Activated T-helper 1 cell treated with anti-CD3 and anti-CD28 coated beads, Interleukin-12 subunit alpha, Interleukin-12 subunit beta, Interleukin-2, Interleukin-4 antibody, amounts not matched to agents 30 ng/mL and 10 ng/mL and 1 ng/mL, durations not matched to agents 14 hours and 24 hours and 36 hours (primary cell): ENCODE measurements around the gene CTIF. TPM values are rescaled to one million over a fixed set of nuclear protein-coding genes. Genes with fewer than 3 reads are reported as not detected.

Experiments
- DNase-seq: peaks from one replicate; pipeline ENCODE4 v3.0.0; 2021; ENCODE audit warnings: low spot score
- H3K27ac Mint-ChIP-seq: one replicate; pipeline ENCODE4 v1.8.0; 2021; ENCODE audit warnings: mild to moderate bottlenecking, mixed read lengths
- H3K27me3 Mint-ChIP-seq: one replicate; pipeline ENCODE4 v1.8.0; 2022; ENCODE audit warnings: mild to moderate bottlenecking, moderate library complexity, mixed read lengths; ENCODE audit not compliant: insufficient read depth
- H3K36me3 Mint-ChIP-seq: one replicate; pipeline ENCODE4 v1.8.0; 2021; ENCODE audit warnings: low read depth, mixed read lengths
- H3K4me1 Mint-ChIP-seq: one replicate; pipeline ENCODE4 v1.8.0; 2021; ENCODE audit warnings: low read depth, mixed read lengths
- H3K4me3 Mint-ChIP-seq: one replicate; pipeline ENCODE4 v1.8.0; 2021; ENCODE audit warnings: mild to moderate bottlenecking, moderate library complexity, mixed read lengths
- H3K9me3 Mint-ChIP-seq: one replicate; pipeline ENCODE4 v1.8.0; 2021; ENCODE audit warnings: mixed read lengths
- intact Hi-C: fragments of 100-400 bp; cut with micrococcal nuclease; formaldehyde crosslinking; loops from one replicate; pipeline ENCODE4 v1.15.1; 2024
- total RNA-seq: library from RNA; stranded (reverse); gene quantifications from 2 replicates; pipeline ENCODE4 v1.2.3, GENCODE V29; 2022

The CTIF gene
- total RNA-seq, 1 donor from 2014 or later: 7.2 TPM

DNA sequence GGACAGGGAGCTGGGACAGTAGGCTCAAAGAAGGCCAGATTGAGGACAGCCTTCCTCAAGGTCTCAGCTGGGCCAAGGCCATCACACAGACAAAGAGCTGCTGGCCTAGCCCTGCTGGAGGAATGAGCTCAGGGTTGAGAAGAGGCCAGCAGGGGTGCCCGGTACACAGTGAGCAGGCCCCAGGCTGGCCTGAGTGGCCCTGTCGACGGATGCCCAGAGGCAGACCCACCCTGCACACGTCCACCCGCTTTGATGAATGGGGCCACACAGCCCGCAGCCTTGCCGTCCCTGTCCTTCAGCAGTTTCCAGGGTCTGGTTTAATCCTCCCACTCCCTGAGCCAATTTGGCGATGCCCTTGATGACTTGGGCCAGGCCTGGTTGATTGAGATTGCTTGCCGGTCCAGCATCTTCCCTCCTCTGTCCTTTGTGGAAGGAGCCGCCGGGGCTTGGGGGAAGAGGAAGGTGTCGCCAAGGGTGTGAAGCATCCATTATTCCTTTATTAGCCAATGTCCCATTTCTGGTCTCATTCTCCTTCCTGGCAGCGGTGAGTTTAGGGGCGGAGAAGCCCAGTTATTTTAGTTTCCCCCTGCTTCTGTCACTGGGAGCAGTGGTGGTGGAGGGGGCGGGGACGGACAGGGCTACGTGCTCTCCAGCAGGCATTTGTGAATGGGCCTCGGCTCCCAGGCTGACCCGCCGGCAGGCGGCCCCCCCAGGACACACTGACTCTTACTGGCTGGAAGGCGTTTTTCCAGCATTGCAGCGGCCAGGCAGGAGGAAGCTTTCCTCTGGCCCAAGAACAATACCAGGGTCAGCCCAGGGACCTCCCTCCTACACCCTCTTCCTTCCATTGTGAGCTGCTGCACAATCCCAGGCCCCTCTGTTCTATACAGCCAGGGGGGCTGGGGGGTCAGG lies 141.8 kb downstream of the CTIF start:
- Mint-ChIP-seq H3K27me3 (peaks cover 2% of the 10 kb centered on the region), H3K27ac (no peak overlapping the region), H3K36me3 (no peaks in the 10 kb centered on the region), H3K4me3 (no peak overlapping the region), H3K9me3 (no peaks in the 10 kb centered on the region), H3K4me1 (no peaks in the 10 kb centered on the region)
- DNase-seq: no peak
- intact Hi-C loops: no loop called here

DNA sequence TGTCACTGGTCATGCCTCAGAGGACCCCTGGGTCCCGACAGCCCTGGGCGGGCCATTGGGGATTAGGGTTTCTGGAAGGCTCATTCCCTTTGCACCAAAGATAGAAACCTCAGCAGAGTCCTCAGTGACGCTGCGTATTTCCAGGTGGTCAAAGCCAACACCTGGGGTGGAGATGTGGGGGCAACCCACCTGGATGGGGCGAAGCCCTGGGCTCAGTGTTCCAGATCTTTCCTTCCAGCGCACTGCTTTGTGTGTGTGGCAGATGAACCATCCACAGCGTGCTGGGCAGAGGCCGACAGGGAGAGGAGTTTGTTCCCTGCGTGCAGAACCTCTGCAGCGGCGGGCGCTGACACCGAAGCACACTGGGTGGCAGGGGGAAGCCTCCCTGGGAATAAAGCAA lies 143.9 kb downstream of the CTIF start:
- no peak overlapping the region for H3K4me3 Mint-ChIP-seq
- intact Hi-C loops: no loop called here

DNA sequence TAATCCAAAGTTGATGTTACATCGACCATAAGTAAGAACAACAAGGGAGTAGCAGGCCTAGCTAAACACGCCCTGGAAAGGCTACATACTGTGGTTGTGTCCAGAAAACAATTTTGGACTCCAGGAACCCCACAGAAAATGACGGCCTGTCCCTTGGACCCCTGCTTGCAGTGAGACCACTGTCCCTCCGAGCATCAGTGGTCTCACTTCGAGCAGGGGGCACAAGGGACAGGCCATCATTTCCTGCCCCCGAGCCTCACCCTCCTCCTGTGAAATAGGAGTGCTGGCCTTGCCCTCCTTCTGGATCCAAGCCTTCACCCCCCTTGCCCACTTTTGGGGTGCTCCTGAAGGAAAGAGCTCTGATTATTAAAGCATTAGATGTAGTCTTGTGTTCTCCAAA lies 144.4 kb downstream of the CTIF start:
- Mint-ChIP-seq H3K4me3 (no peak overlapping the region), H3K4me1 (no peaks in the 10 kb centered on the region), H3K9me3 (no peaks in the 10 kb centered on the region), H3K27ac (no peak overlapping the region), H3K27me3 (peaks cover 5% of the 10 kb centered on the region), H3K36me3 (no peaks in the 10 kb centered on the region)
- DNase-seq: no peak
- intact Hi-C loops: no loop called here

More for the DNA sequence above, 143.9 kb downstream of the CTIF start:
- Mint-ChIP-seq H3K4me1 (no peaks in the 10 kb centered on the region), H3K36me3 (no peaks in the 10 kb centered on the region), H3K27me3 (peaks cover 5% of the 10 kb centered on the region), H3K27ac (no peak overlapping the region), H3K9me3 (no peaks in the 10 kb centered on the region)
- no peak for DNase-seq

DNA sequence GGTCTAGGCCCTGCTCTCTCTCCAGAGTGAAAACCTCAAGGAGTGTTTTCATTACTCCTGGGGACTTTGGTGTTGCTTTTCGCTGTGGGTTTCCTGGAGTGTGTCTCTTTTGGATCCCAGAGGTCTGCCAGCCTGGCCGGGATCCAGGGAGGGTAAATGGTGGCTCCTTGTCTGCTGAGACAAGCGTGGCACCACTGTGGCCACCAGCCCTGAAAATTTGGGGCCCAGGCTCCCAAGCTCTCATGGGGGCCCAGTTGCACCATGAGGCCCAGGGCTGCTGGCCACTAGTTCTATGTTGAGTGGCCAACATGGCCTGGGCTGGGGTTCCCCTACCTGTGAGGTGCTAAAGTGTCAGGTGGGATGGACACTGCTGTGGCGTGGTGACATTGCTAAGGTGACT lies 144.8 kb downstream of the CTIF start:
- DNase-seq: no peak
- H3K27me3 Mint-ChIP-seq: peaks cover 5% of the 10 kb centered on the region
- H3K27ac Mint-ChIP-seq: no peak overlapping the region
- intact Hi-C loops: no loop called here
- no peaks in the 10 kb centered on the region for H3K9me3 Mint-ChIP-seq
- no peaks in the 10 kb centered on the region for H3K4me1 Mint-ChIP-seq
- no peak overlapping the region for H3K4me3 Mint-ChIP-seq
- no peaks in the 10 kb centered on the region for H3K36me3 Mint-ChIP-seq

DNA sequence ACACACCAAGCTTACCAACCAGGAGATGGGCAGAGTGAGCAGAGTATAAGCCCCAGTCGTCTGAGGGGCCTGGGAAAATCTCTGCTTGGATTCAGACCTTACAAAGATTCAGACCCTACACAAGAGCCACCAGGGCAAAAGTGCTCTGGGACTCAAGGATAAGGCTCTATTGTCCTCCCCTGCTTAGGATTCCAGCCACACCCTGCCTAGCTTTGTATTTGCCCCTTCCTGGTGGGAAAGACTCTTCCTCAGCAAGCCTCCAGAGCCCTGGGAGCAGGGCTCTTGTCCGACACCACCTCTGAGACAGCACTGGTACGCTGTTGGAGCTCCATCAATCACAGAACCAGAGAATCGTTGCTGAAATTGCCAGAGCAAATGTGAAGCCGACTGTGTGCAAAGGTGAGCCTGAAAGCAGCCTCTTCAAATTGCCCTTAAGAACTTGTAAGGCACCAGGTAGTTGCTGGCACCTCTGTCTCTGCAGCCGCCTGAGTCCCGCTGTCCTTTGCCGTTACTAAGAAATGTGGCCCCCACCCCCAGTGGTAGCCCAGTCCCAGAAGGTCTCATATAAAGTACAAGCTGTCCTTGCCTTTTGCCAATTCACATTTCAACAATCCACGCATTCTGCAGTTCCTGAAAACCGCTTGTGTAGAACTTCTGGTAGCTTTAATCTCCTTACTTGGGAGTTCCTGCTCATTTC lies 148.7 kb downstream of the CTIF start:
- Mint-ChIP-seq H3K4me1 (no peaks in the 10 kb centered on the region), H3K36me3 (no peaks in the 10 kb centered on the region), H3K27ac (no peak overlapping the region), H3K4me3 (no peak overlapping the region), H3K9me3 (no peaks in the 10 kb centered on the region), H3K27me3 (peaks cover 3% of the 10 kb centered on the region)
- intact Hi-C loops: no loop called here
- DNase-seq: no peak

DNA sequence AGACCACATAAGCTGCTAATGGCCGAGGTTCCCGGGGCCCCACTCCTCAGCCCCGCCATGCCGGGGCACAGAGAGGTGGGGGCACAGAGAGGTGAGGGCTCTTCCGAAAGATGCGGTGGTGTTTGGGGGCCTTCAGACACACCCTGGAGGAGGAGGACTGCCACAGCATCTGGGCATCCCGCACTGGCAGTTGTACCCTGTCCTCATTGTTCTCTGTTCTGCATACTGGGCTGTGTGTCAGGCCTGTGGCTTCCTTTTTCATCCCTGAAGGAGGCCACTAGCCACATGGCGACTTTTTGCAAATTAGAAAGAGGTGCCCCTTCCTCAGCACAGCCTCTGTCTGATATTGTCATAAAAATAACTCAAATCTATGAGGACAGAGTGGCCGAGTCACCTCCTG lies 150.1 kb downstream of the CTIF start:
- DNase-seq: no peak
- Mint-ChIP-seq H3K4me3 (no peak overlapping the region), H3K27ac (no peak overlapping the region), H3K4me1 (no peaks in the 10 kb centered on the region), H3K9me3 (no peaks in the 10 kb centered on the region), H3K27me3 (peaks cover 4% of the 10 kb centered on the region), H3K36me3 (no peaks in the 10 kb centered on the region)
- intact Hi-C loops: no loop called here

DNA sequence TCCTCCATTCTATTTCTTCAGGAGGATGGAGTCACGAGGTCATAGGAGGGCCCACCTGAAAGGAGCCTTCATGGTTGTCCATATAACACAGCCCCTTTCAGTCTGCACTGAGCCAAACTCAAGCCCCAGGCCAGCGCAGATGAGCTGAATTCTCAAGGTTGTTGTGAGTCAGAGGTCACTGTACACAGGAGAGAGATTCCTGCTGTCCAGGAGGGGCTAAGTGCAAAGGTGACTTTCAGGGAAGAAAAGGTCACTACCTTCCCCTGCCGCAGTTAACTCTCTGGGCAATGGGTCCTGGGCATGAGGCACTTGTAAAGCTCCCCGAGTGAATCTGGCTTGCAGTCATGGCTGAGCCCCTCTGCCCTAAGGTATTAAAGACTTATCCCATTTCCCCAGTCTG lies 150.7 kb downstream of the CTIF start:
- Mint-ChIP-seq H3K27me3 (peaks cover 6% of the 10 kb centered on the region), H3K27ac (no peak overlapping the region), H3K36me3 (no peaks in the 10 kb centered on the region), H3K4me3 (no peak overlapping the region), H3K9me3 (no peaks in the 10 kb centered on the region), H3K4me1 (no peaks in the 10 kb centered on the region)
- no peak for DNase-seq
- intact Hi-C loops: no loop called here

DNA sequence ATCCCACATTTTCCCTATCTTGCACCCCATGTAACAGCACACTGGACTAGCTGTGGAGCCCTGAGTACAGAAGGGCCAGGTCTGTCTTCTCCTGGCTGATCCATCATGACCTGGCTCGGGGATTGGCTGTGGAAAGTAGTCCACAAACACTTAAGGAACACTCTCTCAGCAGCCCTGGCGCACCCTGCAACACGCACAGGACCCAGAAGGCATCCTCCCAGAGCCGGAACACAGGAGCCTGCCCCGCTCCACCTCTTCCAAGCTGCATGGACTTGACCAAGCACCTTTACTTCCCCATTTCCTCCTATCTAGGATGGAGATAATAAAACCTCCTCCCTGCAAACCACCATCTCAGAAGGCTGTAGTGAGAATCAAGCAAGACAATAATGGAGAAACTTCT lies 151.7 kb downstream of the CTIF start:
- H3K4me3 Mint-ChIP-seq: no peak overlapping the region
- H3K27ac Mint-ChIP-seq: no peak overlapping the region
- H3K27me3 Mint-ChIP-seq: peaks cover 6% of the 10 kb centered on the region
- no peak for DNase-seq
- intact Hi-C loops: no loop called here
- no peaks in the 10 kb centered on the region for H3K9me3 Mint-ChIP-seq
- no peaks in the 10 kb centered on the region for H3K4me1 Mint-ChIP-seq
- no peaks in the 10 kb centered on the region for H3K36me3 Mint-ChIP-seq

DNA sequence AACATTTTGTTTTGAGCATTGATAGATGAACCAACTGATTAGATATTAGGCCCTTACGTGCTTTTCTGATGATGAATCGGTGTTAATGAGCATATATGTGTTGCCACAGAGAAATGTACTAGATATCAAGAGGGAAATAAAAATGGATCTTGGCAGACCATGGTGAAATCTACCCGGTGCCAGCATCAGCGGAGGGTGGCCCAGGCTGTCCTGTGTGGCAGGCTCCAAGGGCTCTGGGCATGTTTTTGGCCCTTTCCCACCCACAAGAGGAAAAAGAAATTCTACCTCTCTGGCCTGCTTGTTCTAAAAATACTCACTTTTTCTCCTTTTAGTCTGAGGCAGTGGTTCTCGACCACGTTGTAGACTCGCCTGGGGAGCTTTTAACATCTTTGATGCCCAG lies 154.2 kb downstream of the CTIF start:
- DNase-seq: no peak
- Mint-ChIP-seq H3K9me3 (no peaks in the 10 kb centered on the region), H3K36me3 (no peaks in the 10 kb centered on the region), H3K4me3 (no peak overlapping the region), H3K27me3 (peaks cover 3% of the 10 kb centered on the region), H3K4me1 (no peaks in the 10 kb centered on the region), H3K27ac (no peak overlapping the region)
- intact Hi-C loops: no loop called here

DNA sequence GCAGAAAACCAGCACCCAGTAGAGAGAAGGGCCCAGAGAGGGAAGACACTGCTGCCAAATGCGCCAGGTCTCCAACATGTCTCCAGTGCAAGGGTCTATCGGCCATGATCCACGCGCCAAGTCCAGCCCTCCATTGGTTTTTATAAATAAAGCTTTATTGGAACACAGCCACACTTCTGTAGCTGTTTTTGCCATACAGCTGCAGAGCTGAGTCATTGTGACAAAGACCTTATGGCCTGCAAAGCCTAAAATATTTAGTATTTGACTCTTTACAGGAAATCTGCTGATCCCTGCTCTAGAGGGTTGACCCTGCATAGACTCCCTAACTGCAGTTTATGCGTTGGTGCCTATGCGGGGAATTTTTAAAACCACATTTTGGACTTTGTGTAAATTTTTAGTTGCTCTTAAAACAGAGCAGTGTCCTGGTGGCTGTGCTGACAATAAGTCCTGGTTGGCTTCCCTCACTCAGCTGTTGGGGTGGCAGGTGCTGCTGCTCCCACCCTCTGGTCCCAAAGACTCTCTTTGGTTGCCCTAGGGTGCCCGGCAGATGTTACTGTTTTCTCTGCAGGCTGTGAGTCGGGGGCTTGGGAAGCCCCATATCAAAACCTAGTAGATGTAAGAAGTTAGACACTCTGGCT lies 154.9 kb downstream of the CTIF start:
- Mint-ChIP-seq H3K9me3 (no peaks in the 10 kb centered on the region), H3K27ac (no peak overlapping the region), H3K4me3 (no peak overlapping the region), H3K27me3 (peaks cover 3% of the 10 kb centered on the region), H3K36me3 (no peaks in the 10 kb centered on the region), H3K4me1 (no peaks in the 10 kb centered on the region)
- no peak for DNase-seq
- intact Hi-C loops: no loop called here

DNA sequence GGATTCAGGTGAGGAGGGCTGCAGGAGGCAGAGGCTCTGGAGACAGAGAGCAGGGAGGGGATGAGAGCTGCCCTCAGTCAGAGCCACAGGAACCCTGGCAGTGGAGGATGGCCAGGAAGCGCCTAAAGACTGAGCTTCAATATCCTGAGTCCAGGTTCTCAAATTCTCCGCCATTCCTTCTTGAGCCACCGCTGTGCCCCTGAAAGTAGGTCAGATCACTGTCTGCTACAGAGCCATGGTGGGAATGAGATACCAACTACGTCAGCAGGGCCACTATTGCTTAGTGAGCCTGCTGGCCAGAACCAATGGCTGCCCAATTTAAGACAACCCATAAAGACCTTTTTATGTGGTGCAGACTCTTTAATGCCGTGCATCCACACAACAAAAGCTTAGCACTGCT lies 155.5 kb downstream of the CTIF start:
- DNase-seq: no peak

DNA sequence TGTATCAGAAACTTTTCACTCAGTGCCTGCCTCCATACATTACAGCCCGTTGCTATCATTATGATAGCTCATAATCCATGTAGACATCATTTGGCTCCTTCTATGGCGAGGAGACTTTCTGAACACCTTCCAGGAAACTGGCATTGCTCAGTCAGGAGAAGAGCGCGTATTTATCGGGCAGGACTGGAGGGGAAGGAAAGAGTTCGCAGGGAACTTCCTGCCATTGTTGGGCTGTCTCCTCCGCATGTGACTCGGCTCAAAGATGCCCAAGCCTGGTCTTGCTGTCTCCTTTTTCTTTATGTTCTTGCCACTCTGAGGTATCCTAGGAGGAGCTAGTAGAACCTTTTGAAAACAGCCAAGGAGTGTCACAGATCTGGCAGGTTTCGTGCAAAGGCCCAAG lies 156.8 kb downstream of the CTIF start:
- peaks cover 3% of the 10 kb centered on the region for H3K27me3 Mint-ChIP-seq
- no peak for DNase-seq
- no peak overlapping the region for H3K4me3 Mint-ChIP-seq
- intact Hi-C loops: no loop called here
- no peaks in the 10 kb centered on the region for H3K4me1 Mint-ChIP-seq
- H3K9me3 Mint-ChIP-seq: no peaks in the 10 kb centered on the region
- no peak overlapping the region for H3K27ac Mint-ChIP-seq
- no peaks in the 10 kb centered on the region for H3K36me3 Mint-ChIP-seq

More for the DNA sequence above, 155.5 kb downstream of the CTIF start:
- intact Hi-C loops: no loop called here
- no peaks in the 10 kb centered on the region for H3K4me1 Mint-ChIP-seq
- no peak overlapping the region for H3K4me3 Mint-ChIP-seq
- H3K27ac Mint-ChIP-seq: no peak overlapping the region
- peaks cover 3% of the 10 kb centered on the region for H3K27me3 Mint-ChIP-seq
- H3K9me3 Mint-ChIP-seq: no peaks in the 10 kb centered on the region
- H3K36me3 Mint-ChIP-seq: no peaks in the 10 kb centered on the region

DNA sequence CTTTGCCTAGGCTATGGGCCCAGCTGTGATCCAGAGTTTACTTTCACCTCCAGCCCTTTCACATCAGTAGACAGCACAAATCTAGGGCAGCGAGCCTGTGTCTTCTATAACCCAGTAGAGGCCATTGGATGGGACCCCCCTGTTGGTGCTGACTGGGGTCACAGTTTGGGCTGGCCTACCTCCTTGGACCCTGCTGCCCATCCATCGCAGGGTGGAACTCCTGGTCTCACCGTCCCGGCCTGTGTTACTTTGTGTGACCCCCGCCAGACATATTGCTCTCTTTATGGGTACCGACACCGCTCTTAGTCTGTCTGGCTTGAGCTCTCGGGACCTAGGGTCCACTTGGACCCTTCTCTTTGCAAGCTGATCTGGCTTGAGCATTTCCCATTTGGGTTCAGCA lies 157.4 kb downstream of the CTIF start:
- Mint-ChIP-seq H3K4me3 (no peak overlapping the region), H3K4me1 (no peaks in the 10 kb centered on the region), H3K36me3 (no peaks in the 10 kb centered on the region), H3K9me3 (no peaks in the 10 kb centered on the region), H3K27ac (no peak overlapping the region), H3K27me3 (peaks cover 3% of the 10 kb centered on the region)
- intact Hi-C loops: no loop called here
- DNase-seq: no peak
